ENCODE measurements around the gene DYRK2.

The DYRK2 gene

DNA sequence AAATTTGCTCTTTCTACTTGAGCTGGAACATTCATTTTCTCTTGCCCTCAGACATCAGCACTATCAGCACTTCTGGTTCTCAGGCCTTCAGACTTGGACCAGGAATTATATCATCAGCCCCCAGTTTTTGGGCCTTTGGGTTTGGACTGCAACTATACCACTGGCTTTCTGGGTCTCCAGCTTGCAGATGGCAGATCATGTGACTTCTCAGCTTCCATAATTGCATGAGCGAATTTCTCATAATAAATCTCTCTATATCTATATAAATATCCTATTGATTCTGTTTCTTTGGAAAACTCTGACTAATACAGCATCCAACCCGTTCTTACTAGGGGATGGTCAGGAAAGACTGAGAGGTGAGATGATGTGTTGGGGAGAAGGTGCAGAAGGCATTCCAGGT, 22.4 kb upstream of the DYRK2 start:
- Histone ChIP-seq H3K4ac (ENCODE audit: low read length) (no peak overlapping the region), H4K91ac (ENCODE audit: low read depth, low read length, poor library complexity) (no peak overlapping the region), H2BK15ac (ENCODE audit: low read length) (no peak overlapping the region), H3K23ac (ENCODE audit: low read depth, low read length, poor library complexity) (no peak overlapping the region), H4K8ac (ENCODE audit: low read depth, low read length) (no peak overlapping the region), H2BK5ac (ENCODE audit: low read length) (no peak overlapping the region), H3K4me1 (ENCODE audit: control insufficient read depth in 2 of 2, insufficient read depth in 1 of 2, low read depth in 1 of 2, low read length in 2 of 2) (peaks cover 7 to 18% of the 10 kb centered on the region in 2 donors), H2BK120ac (ENCODE audit: low read depth, low read length) (no peak overlapping the region), H2BK12ac (ENCODE audit: low read length) (no peak overlapping the region), H3K79me1 (ENCODE audit: low read depth, low read length) (no peaks in the 10 kb centered on the region), H3K4me2 (ENCODE audit: insufficient read depth, low read length, poor library complexity, severe bottlenecking) (no peak overlapping the region), H3K9me3 (replicated peaks in 1 of 2; ENCODE audit: control insufficient read depth in 2 of 2, insufficient read depth in 1 of 2, low read depth in 1 of 2, low read length in 2 of 2) (no peaks in the 10 kb centered on the region), H2AK5ac (ENCODE audit: low read depth, low read length) (no peak overlapping the region), H3K27ac (replicated peaks; ENCODE audit: low read length) (no peak overlapping the region), H2AFZ (ENCODE audit: low read length) (no peak overlapping the region), H3K36me3 (replicated peaks in 1 of 2; ENCODE audit: control insufficient read depth in 2 of 2, insufficient read depth in 2 of 2, low read length in 2 of 2) (no peaks in the 10 kb centered on the region), H3K14ac (ENCODE audit: low read length) (no peak overlapping the region), H3K18ac (ENCODE audit: low read length) (no peak overlapping the region), H3K27me3 (ENCODE audit: control insufficient read depth in 3 of 3, insufficient read depth in 3 of 3, low read depth in 1 of 3, low read length in 3 of 3) (no peaks in the 10 kb centered on the region), H3K9ac (ENCODE audit: low read depth, low read length, poor library complexity) (no peak overlapping the region), H3K4me3 (ENCODE audit: low read length in 2 of 2) (no peak overlapping the region)
- DNase-seq (ENCODE audit: low spot score) = no peak
- whole genome bisulfite sequencing, 2 donors (ENCODE audit: extremely low coverage in 2 of 2, insufficient read length in 2 of 2, insufficient replicate concordance in 1 of 2) = no CpG with 5 or more reads among the region's 2 CpGs

DNA sequence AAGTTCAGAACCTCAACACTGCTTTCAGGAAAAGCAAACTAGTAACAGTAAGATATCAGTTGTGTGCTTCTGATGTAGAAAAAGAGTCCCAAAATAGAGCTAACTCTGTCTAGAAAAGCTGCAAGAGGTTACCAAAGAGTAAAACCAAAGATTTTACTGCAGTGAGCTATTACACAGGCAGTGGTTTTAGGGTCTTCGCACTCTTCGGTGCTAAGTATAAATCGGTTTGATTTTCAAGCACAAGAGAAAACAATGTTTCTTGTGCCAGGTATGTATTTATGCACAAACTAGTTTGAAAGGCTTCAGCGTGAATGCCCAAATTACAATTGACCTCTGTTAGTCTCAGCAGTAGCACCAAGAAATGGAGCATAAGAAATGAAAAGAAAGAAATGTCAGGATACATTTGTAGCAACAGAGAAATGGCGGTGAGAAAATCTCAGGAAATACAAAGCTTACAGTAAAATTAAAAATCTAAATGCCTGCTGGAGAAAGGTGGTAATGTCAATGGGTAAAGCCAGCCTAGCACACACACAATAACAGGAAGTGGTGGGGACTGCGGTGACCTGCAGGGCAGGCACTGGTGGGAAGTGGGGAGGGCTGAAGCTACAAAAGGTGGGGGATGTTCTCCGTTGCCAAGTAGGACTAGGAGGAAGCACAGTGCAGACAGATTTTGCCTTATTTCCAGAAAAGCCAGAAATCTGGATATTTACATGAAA, 18.0 kb upstream of the DYRK2 start:
- H4K8ac ChIP-seq (ENCODE audit: low read depth, low read length) = no peak overlapping the region
- H3K9ac ChIP-seq (ENCODE audit: low read depth, low read length, poor library complexity) = no peak overlapping the region
- H3K27ac ChIP-seq (replicated peaks; ENCODE audit: low read length) = no peak overlapping the region
- no peak overlapping the region for H2BK120ac ChIP-seq (ENCODE audit: low read depth, low read length)
- no CpG with 5 or more reads among the region's 7 CpGs for WGBS, 2 donors (ENCODE audit: extremely low coverage in 2 of 2, insufficient read length in 2 of 2, insufficient replicate concordance in 1 of 2)
- H2BK5ac ChIP-seq (ENCODE audit: low read length) = no peak overlapping the region
- no peak for DNase-seq (ENCODE audit: low spot score)
- no peak overlapping the region for H3K4me2 ChIP-seq (ENCODE audit: insufficient read depth, low read length, poor library complexity, severe bottlenecking)
- H3K18ac ChIP-seq (ENCODE audit: low read length) = no peak overlapping the region
- no peaks in the 10 kb centered on the region for H3K9me3 ChIP-seq (replicated peaks in 1 of 2; ENCODE audit: control insufficient read depth in 2 of 2, insufficient read depth in 1 of 2, low read depth in 1 of 2, low read length in 2 of 2)
- no peak overlapping the region for H4K91ac ChIP-seq (ENCODE audit: low read depth, low read length, poor library complexity)
- no peak overlapping the region for H2BK15ac ChIP-seq (ENCODE audit: low read length)
- H3K4ac ChIP-seq (ENCODE audit: low read length) = no peak overlapping the region
- no peak overlapping the region for H3K23ac ChIP-seq (ENCODE audit: low read depth, low read length, poor library complexity)
- H3K4me1 ChIP-seq (ENCODE audit: control insufficient read depth in 2 of 2, insufficient read depth in 1 of 2, low read depth in 1 of 2, low read length in 2 of 2) = peaks cover 10 to 19% of the 10 kb centered on the region in 2 donors
- H2AFZ ChIP-seq (ENCODE audit: low read length) = peak overlapping the region; percentile 76
- no peak overlapping the region for H2BK12ac ChIP-seq (ENCODE audit: low read length)
- no peaks in the 10 kb centered on the region for H3K27me3 ChIP-seq (ENCODE audit: control insufficient read depth in 3 of 3, insufficient read depth in 3 of 3, low read depth in 1 of 3, low read length in 3 of 3)
- no peaks in the 10 kb centered on the region for H3K79me1 ChIP-seq (ENCODE audit: low read depth, low read length)
- H3K14ac ChIP-seq (ENCODE audit: low read length) = no peak overlapping the region
- H3K36me3 ChIP-seq (replicated peaks in 1 of 2; ENCODE audit: control insufficient read depth in 2 of 2, insufficient read depth in 2 of 2, low read length in 2 of 2) = no peaks in the 10 kb centered on the region
- no peak overlapping the region for H3K4me3 ChIP-seq (ENCODE audit: low read length in 2 of 2)
- H2AK5ac ChIP-seq (ENCODE audit: low read depth, low read length) = no peak overlapping the region

DNA sequence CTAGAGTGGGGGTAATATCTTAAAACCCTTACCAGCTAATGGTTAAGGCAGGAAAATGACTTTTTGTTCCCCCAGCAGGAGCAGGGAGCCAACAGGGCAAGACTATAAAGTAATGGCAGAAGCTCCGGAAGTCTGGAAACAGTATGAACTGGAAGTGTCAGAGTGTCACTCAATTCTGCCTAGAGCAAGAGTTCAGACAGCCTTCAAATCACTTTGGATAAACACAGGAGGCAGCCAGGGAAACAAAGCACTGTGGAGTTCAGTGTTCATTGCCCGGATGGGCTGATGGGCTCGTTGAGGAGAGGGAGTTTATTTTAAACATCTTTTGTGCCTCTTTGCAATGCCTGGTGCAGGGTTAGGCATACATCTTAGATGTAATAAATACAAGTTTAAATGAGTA, 16.5 kb upstream of the DYRK2 start:
- no peak overlapping the region for H2BK12ac ChIP-seq (ENCODE audit: low read length)
- no peak overlapping the region for H3K9ac ChIP-seq (ENCODE audit: low read depth, low read length, poor library complexity)
- peaks cover 7 to 15% of the 10 kb centered on the region in 2 donors for H3K4me1 ChIP-seq (ENCODE audit: control insufficient read depth in 2 of 2, insufficient read depth in 1 of 2, low read depth in 1 of 2, low read length in 2 of 2)
- H3K36me3 ChIP-seq (replicated peaks in 1 of 2; ENCODE audit: control insufficient read depth in 2 of 2, insufficient read depth in 2 of 2, low read length in 2 of 2) = no peaks in the 10 kb centered on the region
- no peak overlapping the region for H2AK5ac ChIP-seq (ENCODE audit: low read depth, low read length)
- no peak overlapping the region for H2BK120ac ChIP-seq (ENCODE audit: low read depth, low read length)
- no peak overlapping the region for H3K23ac ChIP-seq (ENCODE audit: low read depth, low read length, poor library complexity)
- H3K79me1 ChIP-seq (ENCODE audit: low read depth, low read length) = no peaks in the 10 kb centered on the region
- H2BK5ac ChIP-seq (ENCODE audit: low read length) = no peak overlapping the region
- H2BK15ac ChIP-seq (ENCODE audit: low read length) = no peak overlapping the region
- no peak overlapping the region for H4K8ac ChIP-seq (ENCODE audit: low read depth, low read length)
- no peak overlapping the region for H3K4me2 ChIP-seq (ENCODE audit: insufficient read depth, low read length, poor library complexity, severe bottlenecking)
- peak overlapping the region; percentile 77 for H2AFZ ChIP-seq (ENCODE audit: low read length)
- H3K14ac ChIP-seq (ENCODE audit: low read length) = no peak overlapping the region
- no peak overlapping the region for H3K4ac ChIP-seq (ENCODE audit: low read length)
- H4K91ac ChIP-seq (ENCODE audit: low read depth, low read length, poor library complexity) = no peak overlapping the region
- no peak overlapping the region for H3K27ac ChIP-seq (replicated peaks; ENCODE audit: low read length)
- H3K4me3 ChIP-seq (ENCODE audit: low read length in 2 of 2) = no peak overlapping the region
- DNase-seq (ENCODE audit: low spot score) = no peak
- H3K18ac ChIP-seq (ENCODE audit: low read length) = no peak overlapping the region
- no peaks in the 10 kb centered on the region for H3K9me3 ChIP-seq (replicated peaks in 1 of 2; ENCODE audit: control insufficient read depth in 2 of 2, insufficient read depth in 1 of 2, low read depth in 1 of 2, low read length in 2 of 2)
- WGBS, 2 donors (ENCODE audit: extremely low coverage in 2 of 2, insufficient read length in 2 of 2, insufficient replicate concordance in 1 of 2) = no CpG with 5 or more reads among the region's 3 CpGs
- H3K27me3 ChIP-seq (ENCODE audit: control insufficient read depth in 3 of 3, insufficient read depth in 3 of 3, low read depth in 1 of 3, low read length in 3 of 3) = no peaks in the 10 kb centered on the region

DNA sequence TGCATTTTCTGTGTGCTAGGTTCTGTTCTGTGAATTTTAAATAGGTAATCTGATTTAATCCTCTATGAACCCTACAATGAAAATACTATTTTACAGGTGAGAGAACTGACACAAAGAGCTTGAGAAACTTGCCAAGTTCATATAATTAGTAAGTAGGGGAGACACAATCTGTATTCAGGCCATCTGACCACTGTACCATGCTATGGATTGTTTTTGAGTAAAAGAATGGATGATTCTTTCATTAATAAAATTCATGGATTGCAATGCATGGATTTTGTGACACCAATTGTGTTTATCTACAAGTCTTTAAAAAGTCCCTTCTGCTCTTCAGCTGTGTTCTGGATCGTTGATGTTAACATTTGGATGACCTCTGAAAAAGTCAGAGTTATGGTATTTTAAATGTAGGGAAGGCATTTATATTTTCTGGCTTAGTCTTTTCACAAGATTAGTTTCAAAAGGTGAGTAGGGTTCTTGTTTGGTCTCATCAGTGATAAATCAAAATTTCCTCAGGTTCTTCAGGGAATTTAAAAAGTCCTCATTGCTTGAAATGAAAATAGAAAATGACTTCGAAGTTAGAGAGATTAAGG, 15.4 kb upstream of the DYRK2 start:
- Histone ChIP-seq H2BK15ac (ENCODE audit: low read length) (no peak overlapping the region), H4K8ac (ENCODE audit: low read depth, low read length) (no peak overlapping the region), H3K79me1 (ENCODE audit: low read depth, low read length) (no peaks in the 10 kb centered on the region), H3K4me3 (ENCODE audit: low read length in 2 of 2) (no peak overlapping the region), H2BK12ac (ENCODE audit: low read length) (no peak overlapping the region), H4K91ac (ENCODE audit: low read depth, low read length, poor library complexity) (no peak overlapping the region), H2BK120ac (ENCODE audit: low read depth, low read length) (no peak overlapping the region), H3K27me3 (ENCODE audit: control insufficient read depth in 3 of 3, insufficient read depth in 3 of 3, low read depth in 1 of 3, low read length in 3 of 3) (no peaks in the 10 kb centered on the region), H3K4ac (ENCODE audit: low read length) (no peak overlapping the region), H3K9ac (ENCODE audit: low read depth, low read length, poor library complexity) (no peak overlapping the region), H2BK5ac (ENCODE audit: low read length) (no peak overlapping the region), H3K9me3 (replicated peaks in 1 of 2; ENCODE audit: control insufficient read depth in 2 of 2, insufficient read depth in 1 of 2, low read depth in 1 of 2, low read length in 2 of 2) (no peaks in the 10 kb centered on the region), H3K23ac (ENCODE audit: low read depth, low read length, poor library complexity) (no peak overlapping the region), H3K36me3 (replicated peaks in 1 of 2; ENCODE audit: control insufficient read depth in 2 of 2, insufficient read depth in 2 of 2, low read length in 2 of 2) (no peaks in the 10 kb centered on the region), H3K14ac (ENCODE audit: low read length) (no peak overlapping the region), H3K4me1 (ENCODE audit: control insufficient read depth in 2 of 2, insufficient read depth in 1 of 2, low read depth in 1 of 2, low read length in 2 of 2) (peaks cover 7 to 15% of the 10 kb centered on the region in 2 donors), H3K4me2 (ENCODE audit: insufficient read depth, low read length, poor library complexity, severe bottlenecking) (no peak overlapping the region), H3K27ac (replicated peaks; ENCODE audit: low read length) (no peak overlapping the region), H3K18ac (ENCODE audit: low read length) (no peak overlapping the region), H2AFZ (ENCODE audit: low read length) (no peak overlapping the region), H2AK5ac (ENCODE audit: low read depth, low read length) (no peak overlapping the region)
- DNase-seq (ENCODE audit: low spot score) = no peak
- WGBS, 2 donors (ENCODE audit: extremely low coverage in 2 of 2, insufficient read length in 2 of 2, insufficient replicate concordance in 1 of 2) = no CpG with 5 or more reads among the region's 2 CpGs
